Measurements from ENCODE around the gene MGLL.

DNA sequence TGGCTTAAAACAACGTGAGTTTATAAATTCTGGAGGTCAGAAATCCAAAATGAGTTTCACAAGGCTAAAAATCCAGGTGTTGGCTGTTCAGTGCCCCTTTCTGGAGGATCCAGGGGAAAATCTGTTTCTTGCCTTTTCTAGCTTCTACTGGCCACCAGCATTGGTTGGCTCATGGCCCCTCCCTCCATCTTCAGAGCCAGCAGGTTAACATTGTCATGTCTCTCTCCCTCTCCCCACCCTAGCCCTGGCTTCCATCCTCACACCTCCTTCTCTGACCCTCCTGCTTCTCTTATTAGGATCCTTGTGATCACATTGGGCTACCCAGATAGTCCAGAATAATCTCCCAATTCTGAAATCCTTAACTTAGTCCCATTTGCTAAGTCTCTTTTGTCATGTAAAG, 32.9 kb upstream of the MGLL start:
- TF ChIP-seq, protein P1, sequence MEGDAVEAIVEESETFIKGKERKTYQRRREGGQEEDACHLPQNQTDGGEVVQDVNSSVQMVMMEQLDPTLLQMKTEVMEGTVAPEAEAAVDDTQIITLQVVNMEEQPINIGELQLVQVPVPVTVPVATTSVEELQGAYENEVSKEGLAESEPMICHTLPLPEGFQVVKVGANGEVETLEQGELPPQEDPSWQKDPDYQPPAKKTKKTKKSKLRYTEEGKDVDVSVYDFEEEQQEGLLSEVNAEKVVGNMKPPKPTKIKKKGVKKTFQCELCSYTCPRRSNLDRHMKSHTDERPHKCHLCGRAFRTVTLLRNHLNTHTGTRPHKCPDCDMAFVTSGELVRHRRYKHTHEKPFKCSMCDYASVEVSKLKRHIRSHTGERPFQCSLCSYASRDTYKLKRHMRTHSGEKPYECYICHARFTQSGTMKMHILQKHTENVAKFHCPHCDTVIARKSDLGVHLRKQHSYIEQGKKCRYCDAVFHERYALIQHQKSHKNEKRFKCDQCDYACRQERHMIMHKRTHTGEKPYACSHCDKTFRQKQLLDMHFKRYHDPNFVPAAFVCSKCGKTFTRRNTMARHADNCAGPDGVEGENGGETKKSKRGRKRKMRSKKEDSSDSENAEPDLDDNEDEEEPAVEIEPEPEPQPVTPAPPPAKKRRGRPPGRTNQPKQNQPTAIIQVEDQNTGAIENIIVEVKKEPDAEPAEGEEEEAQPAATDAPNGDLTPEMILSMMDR (IDR thresholded peaks at IDR 0.05) = no peak
- no peak for TF ChIP-seq EP300 (IDR thresholded peaks at IDR 0.05)
